Stimulated activated CD8-positive, alpha-beta memory T cell treated with anti-CD3 and anti-CD28 coated beads, Interleukin-2, amount 100 ng/mL, for 48 hours (primary cell): ENCODE results near the gene CAMKK1.

Source experiments
- DNase-seq, 2 donors: peaks; one replicate each; pipeline ENCODE4 v3.0.0-alpha.2; 2020; ENCODE audit warnings: low read depth in 2 of 2

CAMKK1 gene

GRCh38 chr17:3896968-3897235, 4.0 kb upstream of the CAMKK1 start:
- DNase-seq, result no peak

- no peak for DNase-seq
These were observed 3.5 kb upstream of the CAMKK1 start for GRCh38 chr17:3896108-3896967.

GRCh38 chr17:3895354-3895753, 2.5 kb upstream of the CAMKK1 start:
- DNase-seq, result no peak

- no peak for DNase-seq
These were observed 2.1 kb upstream of the CAMKK1 start for GRCh38 chr17:3894911-3895343.

- DNase-seq, result no peak
These were observed 1.3 kb upstream of the CAMKK1 start for GRCh38 chr17:3894188-3894587.

- no peak for DNase-seq
These were observed 865 bp upstream of the CAMKK1 start for GRCh38 chr17:3893720-3894116.

- peak; percentile 44 to 49 for DNase-seq
These were observed 506 bp downstream of the CAMKK1 start for GRCh38 chr17:3892095-3892998.

- DNase-seq, result no peak
These were observed 1.2 kb downstream of the CAMKK1 start for GRCh38 chr17:3891626-3892094.

GRCh38 chr17:3890878-3891219, 2.0 kb downstream of the CAMKK1 start:
- no peak for DNase-seq

- peak in 1 of 2 donors; percentile 22 for DNase-seq
These were observed 2.6 kb downstream of the CAMKK1 start for GRCh38 chr17:3890082-3890877.

GRCh38 chr17:3889325-3890012, 3.4 kb downstream of the CAMKK1 start:
- DNase-seq, result no peak

- no peak for DNase-seq
These were observed 4.3 kb downstream of the CAMKK1 start for GRCh38 chr17:3888343-3889171.

GRCh38 chr17:3887804-3888203, 5.0 kb downstream of the CAMKK1 start:
- DNase-seq, result no peak

GRCh38 chr17:3887394-3887793, 5.5 kb downstream of the CAMKK1 start:
- no peak for DNase-seq

GRCh38 chr17:3886776-3887175, 6.1 kb downstream of the CAMKK1 start:
- DNase-seq, result no peak

GRCh38 chr17:3885970-3886369, 6.9 kb downstream of the CAMKK1 start:
- no peak for DNase-seq

GRCh38 chr17:3885271-3885670, 7.6 kb downstream of the CAMKK1 start:
- no peak for DNase-seq

- DNase-seq, result no peak
These were observed 8.7 kb downstream of the CAMKK1 start for GRCh38 chr17:3884188-3884587.

- DNase-seq, result no peak
These were observed 10.6 kb downstream of the CAMKK1 start for GRCh38 chr17:3882276-3882675.

GRCh38 chr17:3880983-3881382, 11.9 kb downstream of the CAMKK1 start:
- no peak for DNase-seq
